BLaER1 treated with 17β-estradiol and CSF1 and Interleukin-3, amounts not matched to agents 10 nM and 100 nM (cell line): Measurements from ENCODE around the gene DCT.

Experiments used
- H3K27ac ChIP-seq, 11 experiments: shearing (Covaris generic); formaldehyde crosslinking; 2 replicates each; pipeline ENCODE4 v1.8.1; 2022
- H3K27me3 ChIP-seq, 11 experiments: shearing (Covaris generic); formaldehyde crosslinking; 2 replicates each; pipeline ENCODE4 v1.8.1; 2022
- H3K36me3 ChIP-seq, 11 experiments: shearing (Covaris generic); formaldehyde crosslinking; 2 replicates each; pipeline ENCODE4 v1.8.1; 2022
- H3K4me1 ChIP-seq, 10 experiments: shearing (Covaris generic); formaldehyde crosslinking; 2 replicates each; pipeline ENCODE4 v1.8.1; 2022
- H3K4me2 ChIP-seq, 11 experiments: shearing (Covaris generic); formaldehyde crosslinking; 2 replicates each; pipeline ENCODE4 v1.8.1; 2022
- H3K4me3 ChIP-seq, 10 experiments: shearing (Covaris generic); formaldehyde crosslinking; 2 replicates each; pipeline ENCODE4 v1.8.1; 2022
- H3K9ac ChIP-seq, 11 experiments: shearing (Covaris generic); formaldehyde crosslinking; 2 replicates each; pipeline ENCODE4 v1.8.1; 2022
- H3K9me3 ChIP-seq, 11 experiments: shearing (Covaris generic); formaldehyde crosslinking; replicated peaks in 1 of 11; 2 replicates each; pipeline ENCODE4 v1.8.1; 2022
- H4K20me1 ChIP-seq, 11 experiments: shearing (Covaris generic); formaldehyde crosslinking; 2 replicates each; pipeline ENCODE4 v1.8.1; 2022
- Cebpa-rat ChIP-seq, 11 experiments: shearing (Covaris generic); IDR thresholded peaks; 2 replicates each; pipeline ENCODE4 v1.8.1; 2022

The DCT gene

GRCh38 chr13:94395860-94396259 lies 83.6 kb downstream of the DCT start:
- no peak overlapping the region for H3K9ac ChIP-seq
- no peaks in the 10 kb centered on the region for H3K36me3 ChIP-seq
- TF ChIP-seq Cebpa-rat (IDR thresholded peaks at IDR 0.05): no peak
- no peaks in the 10 kb centered on the region for H3K27me3 ChIP-seq
- H3K27ac ChIP-seq: 0 out of 22 replicates have a peak overlapping the region, but pooled peaks of 1 of the 11 experiments have one; percentile 16
- H4K20me1 ChIP-seq: no peaks in the 10 kb centered on the region
- H3K4me2 ChIP-seq: peak overlapping the region in 9 of 11 experiments; percentile 6 to 88 (median 71); a peak in 17 of 22 replicates
- H3K4me3 ChIP-seq: peak overlapping the region in 1 of 10 experiments; percentile 12; a peak in 1 of 20 replicates
- H3K4me1 ChIP-seq: peaks cover 0 to 28% (median 19%) of the 10 kb centered on the region in 10 experiments; a peak in 16 of 20 replicates
- H3K9me3 ChIP-seq: peaks cover 8 to 24% (median 13%) of the 10 kb centered on the region in 11 experiments; a peak in 20 of 22 replicates

DNA sequence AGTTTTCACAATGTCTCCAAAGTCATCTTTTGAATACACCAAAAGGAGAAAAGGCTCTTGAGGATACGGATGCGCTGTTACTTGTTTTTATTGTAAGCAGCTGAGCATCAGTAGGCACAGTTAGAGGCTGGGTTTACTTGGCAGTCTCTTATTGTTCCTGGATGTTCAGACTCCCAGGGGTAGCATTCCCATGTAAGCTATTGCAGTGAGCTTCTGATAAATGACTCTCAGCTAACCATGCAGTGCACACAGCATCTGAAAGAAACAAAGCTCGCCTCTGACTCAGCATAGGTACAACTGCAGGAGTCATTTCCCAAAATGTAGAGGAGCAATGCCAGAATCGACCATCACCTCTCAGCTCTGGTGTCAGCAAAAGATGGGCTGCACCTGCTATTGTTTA lies 84.8 kb downstream of the DCT start:
- Histone ChIP-seq H3K4me2 (peak overlapping the region in 5 of 11 experiments; percentile 70 to 88 (median 80); a peak in 4 of 22 replicates), H3K4me3 (no peak overlapping the region), H3K4me1 (peaks cover 0 to 28% (median 19%) of the 10 kb centered on the region in 10 experiments; a peak in 16 of 20 replicates), H3K27me3 (no peaks in the 10 kb centered on the region), H4K20me1 (no peaks in the 10 kb centered on the region), H3K36me3 (no peaks in the 10 kb centered on the region), H3K9ac (no peak overlapping the region), H3K9me3 (peaks cover 8 to 24% (median 13%) of the 10 kb centered on the region in 11 experiments; a peak in 20 of 22 replicates), H3K27ac (no peak overlapping the region)
- no peak for TF ChIP-seq Cebpa-rat (IDR thresholded peaks at IDR 0.05)

DNA sequence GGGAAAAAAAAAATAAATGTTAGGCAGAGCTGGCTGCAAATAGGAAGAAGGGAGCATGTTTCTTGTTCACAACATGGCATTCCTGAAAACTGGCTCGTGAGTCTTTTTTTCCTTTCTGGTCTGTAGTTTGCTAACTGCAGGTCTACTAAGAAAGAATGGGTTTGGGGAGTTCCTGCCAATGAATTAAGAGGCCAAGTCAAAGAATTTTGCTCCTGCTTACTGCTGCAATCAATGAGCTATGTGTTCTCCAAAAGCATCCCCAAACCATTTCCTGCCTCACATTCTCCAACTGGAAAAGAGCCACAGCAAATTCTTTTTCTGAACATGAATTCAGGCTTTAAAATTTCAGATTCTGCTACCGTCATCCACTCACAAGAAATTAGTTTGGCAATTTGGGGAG lies 88.6 kb downstream of the DCT start:
- H3K27ac ChIP-seq: no peak overlapping the region
- no peaks in the 10 kb centered on the region for H4K20me1 ChIP-seq
- no peak overlapping the region for H3K9ac ChIP-seq
- H3K36me3 ChIP-seq: no peaks in the 10 kb centered on the region
- TF ChIP-seq Cebpa-rat (IDR thresholded peaks at IDR 0.05): no peak
- no peak overlapping the region for H3K4me2 ChIP-seq
- 0 out of 22 replicates have a peak, but pooled peaks cover 0 to 7% (median 0%) of the 10 kb centered on the region in 11 experiments for H3K9me3 ChIP-seq
- H3K4me3 ChIP-seq: no peak overlapping the region
- H3K27me3 ChIP-seq: no peaks in the 10 kb centered on the region
- H3K4me1 ChIP-seq: peaks cover 0 to 15% (median 10%) of the 10 kb centered on the region in 10 experiments; a peak in 16 of 20 replicates

GRCh38 chr13:94389604-94390351 lies 89.7 kb downstream of the DCT start:
- H4K20me1 ChIP-seq: no peaks in the 10 kb centered on the region
- peaks cover 0 to 4% (median under 1%) of the 10 kb centered on the region in 10 experiments; a peak in 8 of 20 replicates for H3K4me1 ChIP-seq
- no peak for TF ChIP-seq Cebpa-rat (IDR thresholded peaks at IDR 0.05)
- H3K27me3 ChIP-seq: no peaks in the 10 kb centered on the region
- no peaks in the 10 kb centered on the region for H3K36me3 ChIP-seq
- H3K4me2 ChIP-seq: no peak overlapping the region
- 0 out of 22 replicates have a peak, but pooled peaks cover 0 to 7% (median 0%) of the 10 kb centered on the region in 11 experiments for H3K9me3 ChIP-seq
- H3K4me3 ChIP-seq: no peak overlapping the region
- H3K27ac ChIP-seq: no peak overlapping the region
- H3K9ac ChIP-seq: no peak overlapping the region

- no peak overlapping the region for H3K4me2 ChIP-seq
- no peaks in the 10 kb centered on the region for H3K36me3 ChIP-seq
- no peaks in the 10 kb centered on the region for H4K20me1 ChIP-seq
- H3K4me3 ChIP-seq: no peak overlapping the region
- H3K27ac ChIP-seq: no peak overlapping the region
- no peaks in the 10 kb centered on the region for H3K27me3 ChIP-seq
- H3K9ac ChIP-seq: no peak overlapping the region
- no peaks in the 10 kb centered on the region for H3K9me3 ChIP-seq
- no peak for TF ChIP-seq Cebpa-rat (IDR thresholded peaks at IDR 0.05)
- H3K4me1 ChIP-seq: no peaks in the 10 kb centered on the region
These were observed 92.4 kb downstream of the DCT start for GRCh38 chr13:94387047-94387446.
